ENCODE measurements around the gene DGUOK. TPM values are rescaled to one million over a fixed set of nuclear protein-coding genes. Genes with fewer than 3 reads are reported as not detected.

The DGUOK gene
- total and polyA plus RNA-seq, 2 experiments from 2014 or later: 68.4 to 287 TPM

DNA sequence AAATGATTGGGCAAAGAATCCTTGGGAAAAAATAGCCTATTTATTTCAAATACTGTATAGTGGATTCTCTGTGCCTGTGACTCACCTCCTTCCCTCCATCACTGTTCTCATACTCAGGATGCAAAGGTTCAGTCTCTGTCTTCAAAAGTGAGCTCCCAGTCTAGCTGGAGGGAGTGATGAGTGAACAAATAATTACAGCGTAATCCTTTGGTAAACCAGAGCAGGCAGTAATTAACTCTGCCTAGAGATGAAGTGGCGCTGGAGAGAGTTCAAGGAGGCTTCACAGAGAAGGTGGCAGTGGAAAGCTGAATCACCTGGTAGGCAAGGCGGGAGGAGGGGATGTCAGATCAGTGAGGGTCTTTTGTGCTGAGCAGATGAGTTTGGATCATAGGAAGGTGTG is 6.5 kb downstream of the DGUOK start:
- H3K4me3 Mint-ChIP-seq: no peak overlapping the region
- H3K27ac ChIP-seq (ENCODE audit: low read depth): no peak overlapping the region
- H4K20me1 ChIP-seq (replicated peaks; ENCODE audit: insufficient read depth): peaks cover 62% of the 10 kb centered on the region
- no peaks in the 10 kb centered on the region for H3K9me2 ChIP-seq (ENCODE audit: insufficient read depth)
- no peak for DNase-seq (ENCODE audit: low spot score)
- no peak overlapping the region for H3K4me2 ChIP-seq
- H3K9me3 Mint-ChIP-seq: no peaks in the 10 kb centered on the region
- H3K79me2 ChIP-seq (replicated peaks; ENCODE audit: insufficient read depth): peaks cover 100% of the 10 kb centered on the region
- no peaks in the 10 kb centered on the region; the same call in 1 of the 2 replicates for H3K36me3 ChIP-seq (ENCODE audit: insufficient read depth)
- H3F3A ChIP-seq (replicated peaks; ENCODE audit: low read depth): peaks cover 3% of the 10 kb centered on the region; the same call in 1 of the 2 replicates
- H3K36me3 Mint-ChIP-seq (ENCODE audit: low read depth): peaks cover 11% of the 10 kb centered on the region
- H2AFZ ChIP-seq: no peak overlapping the region
- H3K4me3 ChIP-seq: no peak overlapping the region
- H3K27me3 ChIP-seq (ENCODE audit: insufficient read depth): no peaks in the 10 kb centered on the region
- H3K27ac Mint-ChIP-seq: no peak overlapping the region
- no peak for TF ChIP-seq NANOG (IDR thresholded peaks at IDR 0.05; ENCODE audit: borderline replicate concordance)
- TF ChIP-seq, protein P1, sequence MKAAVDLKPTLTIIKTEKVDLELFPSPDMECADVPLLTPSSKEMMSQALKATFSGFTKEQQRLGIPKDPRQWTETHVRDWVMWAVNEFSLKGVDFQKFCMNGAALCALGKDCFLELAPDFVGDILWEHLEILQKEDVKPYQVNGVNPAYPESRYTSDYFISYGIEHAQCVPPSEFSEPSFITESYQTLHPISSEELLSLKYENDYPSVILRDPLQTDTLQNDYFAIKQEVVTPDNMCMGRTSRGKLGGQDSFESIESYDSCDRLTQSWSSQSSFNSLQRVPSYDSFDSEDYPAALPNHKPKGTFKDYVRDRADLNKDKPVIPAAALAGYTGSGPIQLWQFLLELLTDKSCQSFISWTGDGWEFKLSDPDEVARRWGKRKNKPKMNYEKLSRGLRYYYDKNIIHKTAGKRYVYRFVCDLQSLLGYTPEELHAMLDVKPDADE (IDR thresholded peaks at IDR 0.05): no peak
- TF ChIP-seq STAT1 (IDR thresholded peaks at IDR 0.05; ENCODE audit: unreplicated experiment): no peak
- no peak for TF ChIP-seq EZH2phosphoT487 (IDR thresholded peaks at IDR 0.05; ENCODE audit: unreplicated experiment)
- TF ChIP-seq CREB1 (CRISPR knock-in tag; IDR thresholded peaks at IDR 0.05; ENCODE audit: low read depth): no peak
- peaks cover 2% of the 10 kb centered on the region for H3K27me3 Mint-ChIP-seq (ENCODE audit: insufficient read depth, low read depth, poor library complexity)
- no peak for ATAC-seq
- no peaks in the 10 kb centered on the region; the same call in 1 of the 2 replicates for H3K4me1 ChIP-seq (ENCODE audit: insufficient read depth)
- H3K4me1 Mint-ChIP-seq: peaks cover 13% of the 10 kb centered on the region

DNA sequence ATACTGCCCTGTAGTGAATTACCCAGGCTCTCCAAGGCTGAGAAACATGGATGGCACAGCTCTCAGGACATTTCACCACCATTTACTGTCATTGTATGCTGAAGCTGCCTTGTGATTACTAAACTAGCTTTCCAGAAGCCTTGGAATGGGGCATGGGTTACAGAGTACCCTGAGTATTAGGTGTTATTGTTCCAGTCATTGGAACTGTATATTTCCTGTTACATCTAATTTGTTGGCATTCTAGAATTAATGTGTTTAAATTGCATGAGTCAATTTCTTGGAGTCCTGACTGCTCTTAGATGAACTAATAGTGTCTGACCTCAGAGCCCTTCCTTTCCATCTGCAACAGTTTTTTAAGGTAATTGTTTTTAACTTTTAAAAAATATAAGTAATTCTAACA is 9.0 kb downstream of the DGUOK start:
- H3F3A ChIP-seq (replicated peaks; ENCODE audit: low read depth): 0 out of 2 replicates have a peak, but pooled peaks cover 3% of the 10 kb centered on the region
- H3K4me1 ChIP-seq (ENCODE audit: insufficient read depth): no peaks in the 10 kb centered on the region
- no peak overlapping the region for H3K4me3 Mint-ChIP-seq
- H3K9me3 Mint-ChIP-seq: no peaks in the 10 kb centered on the region
- peaks cover 2% of the 10 kb centered on the region for H3K27me3 Mint-ChIP-seq (ENCODE audit: insufficient read depth, low read depth, poor library complexity)
- H3K4me2 ChIP-seq: no peak overlapping the region
- peaks cover 11% of the 10 kb centered on the region for H3K36me3 Mint-ChIP-seq (ENCODE audit: low read depth)
- H2AFZ ChIP-seq: no peak overlapping the region
- H3K4me1 Mint-ChIP-seq: no peaks in the 10 kb centered on the region
- TF ChIP-seq, protein P2, sequence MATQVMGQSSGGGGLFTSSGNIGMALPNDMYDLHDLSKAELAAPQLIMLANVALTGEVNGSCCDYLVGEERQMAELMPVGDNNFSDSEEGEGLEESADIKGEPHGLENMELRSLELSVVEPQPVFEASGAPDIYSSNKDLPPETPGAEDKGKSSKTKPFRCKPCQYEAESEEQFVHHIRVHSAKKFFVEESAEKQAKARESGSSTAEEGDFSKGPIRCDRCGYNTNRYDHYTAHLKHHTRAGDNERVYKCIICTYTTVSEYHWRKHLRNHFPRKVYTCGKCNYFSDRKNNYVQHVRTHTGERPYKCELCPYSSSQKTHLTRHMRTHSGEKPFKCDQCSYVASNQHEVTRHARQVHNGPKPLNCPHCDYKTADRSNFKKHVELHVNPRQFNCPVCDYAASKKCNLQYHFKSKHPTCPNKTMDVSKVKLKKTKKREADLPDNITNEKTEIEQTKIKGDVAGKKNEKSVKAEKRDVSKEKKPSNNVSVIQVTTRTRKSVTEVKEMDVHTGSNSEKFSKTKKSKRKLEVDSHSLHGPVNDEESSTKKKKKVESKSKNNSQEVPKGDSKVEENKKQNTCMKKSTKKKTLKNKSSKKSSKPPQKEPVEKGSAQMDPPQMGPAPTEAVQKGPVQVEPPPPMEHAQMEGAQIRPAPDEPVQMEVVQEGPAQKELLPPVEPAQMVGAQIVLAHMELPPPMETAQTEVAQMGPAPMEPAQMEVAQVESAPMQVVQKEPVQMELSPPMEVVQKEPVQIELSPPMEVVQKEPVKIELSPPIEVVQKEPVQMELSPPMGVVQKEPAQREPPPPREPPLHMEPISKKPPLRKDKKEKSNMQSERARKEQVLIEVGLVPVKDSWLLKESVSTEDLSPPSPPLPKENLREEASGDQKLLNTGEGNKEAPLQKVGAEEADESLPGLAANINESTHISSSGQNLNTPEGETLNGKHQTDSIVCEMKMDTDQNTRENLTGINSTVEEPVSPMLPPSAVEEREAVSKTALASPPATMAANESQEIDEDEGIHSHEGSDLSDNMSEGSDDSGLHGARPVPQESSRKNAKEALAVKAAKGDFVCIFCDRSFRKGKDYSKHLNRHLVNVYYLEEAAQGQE (IDR thresholded peaks at IDR 0.05; ENCODE audit: unreplicated experiment): no peak
- H3K36me3 ChIP-seq (ENCODE audit: insufficient read depth): peaks cover 2% of the 10 kb centered on the region; the same call in 1 of the 2 replicates
- H3K27ac ChIP-seq (ENCODE audit: low read depth): no peak overlapping the region
- no peak overlapping the region for H3K27ac Mint-ChIP-seq
- peaks cover 100% of the 10 kb centered on the region for H3K79me2 ChIP-seq (replicated peaks; ENCODE audit: insufficient read depth)
- H4K20me1 ChIP-seq (replicated peaks; ENCODE audit: insufficient read depth): peaks cover 56% of the 10 kb centered on the region
- no peaks in the 10 kb centered on the region for H3K27me3 ChIP-seq (ENCODE audit: insufficient read depth)
- DNase-seq (ENCODE audit: low spot score): no peak
- H3K9me2 ChIP-seq (ENCODE audit: insufficient read depth): no peaks in the 10 kb centered on the region
- H3K4me3 ChIP-seq: no peak overlapping the region
- ATAC-seq: no peak

Data from GM23338 (cell line).